Measurements from ENCODE around the gene COL20A1. TPM values are rescaled to one million over a fixed set of nuclear protein-coding genes. Genes with fewer than 3 reads are reported as not detected.

Gene COL20A1
- total and polyA plus RNA-seq, 10 donors: 0.12 to 2.1 (median 0.60) TPM; not detected in 2

GRCh38 chr20:63265891-63266515 is 27.0 kb upstream of the COL20A1 start:
- Histone ChIP-seq H3K9me3 (no peaks in the 10 kb centered on the region), H3K27me3 (replicated peaks in 1 of 7) (peaks cover 0 to 71% (median 14%) of the 10 kb centered on the region in 7 donors), H3K4me1 (peaks cover 0 to 3% (median 0%) of the 10 kb centered on the region in 6 donors), H3K4me3 (no peak overlapping the region), H3K36me3 (no peaks in the 10 kb centered on the region), H3K27ac (no peak overlapping the region)
- intact Hi-C loops (cut with DNase I; ENCODE audit: low total_unique reads): no loop called here
- DNase-seq: no peak
- TF ChIP-seq, protein P1, sequence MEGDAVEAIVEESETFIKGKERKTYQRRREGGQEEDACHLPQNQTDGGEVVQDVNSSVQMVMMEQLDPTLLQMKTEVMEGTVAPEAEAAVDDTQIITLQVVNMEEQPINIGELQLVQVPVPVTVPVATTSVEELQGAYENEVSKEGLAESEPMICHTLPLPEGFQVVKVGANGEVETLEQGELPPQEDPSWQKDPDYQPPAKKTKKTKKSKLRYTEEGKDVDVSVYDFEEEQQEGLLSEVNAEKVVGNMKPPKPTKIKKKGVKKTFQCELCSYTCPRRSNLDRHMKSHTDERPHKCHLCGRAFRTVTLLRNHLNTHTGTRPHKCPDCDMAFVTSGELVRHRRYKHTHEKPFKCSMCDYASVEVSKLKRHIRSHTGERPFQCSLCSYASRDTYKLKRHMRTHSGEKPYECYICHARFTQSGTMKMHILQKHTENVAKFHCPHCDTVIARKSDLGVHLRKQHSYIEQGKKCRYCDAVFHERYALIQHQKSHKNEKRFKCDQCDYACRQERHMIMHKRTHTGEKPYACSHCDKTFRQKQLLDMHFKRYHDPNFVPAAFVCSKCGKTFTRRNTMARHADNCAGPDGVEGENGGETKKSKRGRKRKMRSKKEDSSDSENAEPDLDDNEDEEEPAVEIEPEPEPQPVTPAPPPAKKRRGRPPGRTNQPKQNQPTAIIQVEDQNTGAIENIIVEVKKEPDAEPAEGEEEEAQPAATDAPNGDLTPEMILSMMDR (IDR thresholded peaks at IDR 0.05 in 8 of 11, conservative IDR thresholded peaks at IDR 0.05 in 3 of 11): no peak
- TF ChIP-seq POLR2A (IDR thresholded peaks at IDR 0.05): no peak
- no peak for TF ChIP-seq POLR2AphosphoS5 (IDR thresholded peaks at IDR 0.05)
- 72 to 82% (median 76%) methylated on average over 12 of the region's 12 CpGs for WGBS, 5 donors

DNA sequence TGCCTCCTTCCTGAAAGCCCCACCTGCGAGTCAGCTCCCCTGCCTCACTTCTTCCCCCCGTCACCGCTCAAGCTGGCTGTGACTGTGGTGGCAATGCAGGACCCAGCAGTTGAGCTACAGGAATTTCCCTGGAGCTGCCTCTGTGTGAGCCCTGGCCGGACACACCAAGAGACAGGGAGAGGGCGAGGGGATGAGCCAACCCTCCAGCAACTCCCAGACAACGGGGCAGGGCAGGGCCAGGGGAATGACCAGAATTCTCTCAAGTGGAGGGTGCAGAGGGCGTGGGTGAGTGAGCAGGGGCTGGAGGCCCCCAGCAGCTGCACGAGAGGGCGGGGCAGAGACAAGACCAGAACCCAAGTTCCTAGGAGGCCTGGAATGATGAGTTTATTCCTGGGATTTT is 25.3 kb upstream of the COL20A1 start:
- intact Hi-C loops (cut with DNase I; ENCODE audit: low total_unique reads): no loop called here
- DNase-seq: no peak
- H3K27ac ChIP-seq: no peak overlapping the region
- H3K4me3 ChIP-seq: no peak overlapping the region
- H3K9me3 ChIP-seq: no peaks in the 10 kb centered on the region
- 46 to 63% (median 58%) methylated on average over 9 of the region's 9 CpGs for WGBS, 5 donors
- no peaks in the 10 kb centered on the region for H3K36me3 ChIP-seq
- H3K27me3 ChIP-seq (replicated peaks in 1 of 7): peaks cover 0 to 54% (median 5%) of the 10 kb centered on the region in 7 donors
- peaks cover 0 to 9% (median 8%) of the 10 kb centered on the region in 6 donors for H3K4me1 ChIP-seq
- TF ChIP-seq POLR2AphosphoS5 (IDR thresholded peaks at IDR 0.05): no peak
- TF ChIP-seq, protein P1 (IDR thresholded peaks at IDR 0.05 in 8 of 11, conservative IDR thresholded peaks at IDR 0.05 in 3 of 11): no peak
- no peak for TF ChIP-seq POLR2A (IDR thresholded peaks at IDR 0.05)

- no peak overlapping the region for H3K4me3 ChIP-seq
- peaks cover 0 to 48% (median 0%) of the 10 kb centered on the region in 7 donors for H3K27me3 ChIP-seq (replicated peaks in 1 of 7)
- peaks cover 0 to 12% (median 10%) of the 10 kb centered on the region in 6 donors for H3K4me1 ChIP-seq
- no peak overlapping the region for H3K27ac ChIP-seq
- WGBS, 5 donors: 69 to 79% (median 74%) methylated on average over 6 to 7 of the region's 7 CpGs
- H3K9me3 ChIP-seq: no peaks in the 10 kb centered on the region
- H3K36me3 ChIP-seq: no peaks in the 10 kb centered on the region
- intact Hi-C loops (cut with DNase I; ENCODE audit: low total_unique reads): no loop called here
- TF ChIP-seq POLR2A (IDR thresholded peaks at IDR 0.05) (no peak), POLR2AphosphoS5 (IDR thresholded peaks at IDR 0.05) (no peak)
- TF ChIP-seq, protein P1 (IDR thresholded peaks at IDR 0.05 in 8 of 11, conservative IDR thresholded peaks at IDR 0.05 in 3 of 11): no peak
- no peak for DNase-seq
Observed at GRCh38 chr20:63268256-63268655, 24.7 kb upstream of the COL20A1 start.

GRCh38 chr20:63268671-63269439 is 24.1 kb upstream of the COL20A1 start:
- TF ChIP-seq POLR2A (IDR thresholded peaks at IDR 0.05) (no peak), POLR2AphosphoS5 (IDR thresholded peaks at IDR 0.05) (no peak)
- TF ChIP-seq, protein P1 (IDR thresholded peaks at IDR 0.05 in 8 of 11, conservative IDR thresholded peaks at IDR 0.05 in 3 of 11): no peak
- no peak for DNase-seq
- 53 to 64% (median 57%) methylated on average over 14 to 18 of the region's 18 CpGs for WGBS, 5 donors
- H3K36me3 ChIP-seq: no peaks in the 10 kb centered on the region
- H3K9me3 ChIP-seq: no peaks in the 10 kb centered on the region
- peaks cover 0 to 42% (median 0%) of the 10 kb centered on the region in 7 donors for H3K27me3 ChIP-seq (replicated peaks in 1 of 7)
- intact Hi-C loops (cut with DNase I; ENCODE audit: low total_unique reads): no loop called here
- no peak overlapping the region for H3K4me3 ChIP-seq
- H3K27ac ChIP-seq: no peak overlapping the region
- H3K4me1 ChIP-seq: peaks cover 5 to 18% (median 16%) of the 10 kb centered on the region in 6 donors

Data from spleen (tissue), 11 donors.